NCI-H2196 (cell line): ENCODE data around the gene CACNA1H.

Experiments
- DNase-seq: peaks from one replicate; lab custom pipeline; 2025; ENCODE audit not compliant: unreplicated experiment; lab: John Stamatoyannopoulos, UW

CACNA1H gene

GRCh38 chr16:1121601-1122397 lies 31.1 kb upstream of the CACNA1H start:
- DNase-seq: no peak

- no peak for DNase-seq
These were observed 30.5 kb upstream of the CACNA1H start for GRCh38 chr16:1122398-1122765.

- no peak for DNase-seq
These were observed 29.2 kb upstream of the CACNA1H start for GRCh38 chr16:1123525-1124230.

- DNase-seq: no peak
These were observed 28.6 kb upstream of the CACNA1H start for GRCh38 chr16:1124291-1124690.

- no peak for DNase-seq
These were observed 28.1 kb upstream of the CACNA1H start for GRCh38 chr16:1124795-1125194.

GRCh38 chr16:1125471-1125870 lies 27.4 kb upstream of the CACNA1H start:
- peak; percentile 89 for DNase-seq

GRCh38 chr16:1126044-1126443 lies 26.9 kb upstream of the CACNA1H start:
- no peak for DNase-seq

GRCh38 chr16:1126586-1126985 lies 26.3 kb upstream of the CACNA1H start:
- DNase-seq: no peak

GRCh38 chr16:1127101-1127500 lies 25.8 kb upstream of the CACNA1H start:
- DNase-seq: no peak

- no peak for DNase-seq
These were observed 24.8 kb upstream of the CACNA1H start for GRCh38 chr16:1127971-1128715.

- no peak for DNase-seq
These were observed 23.6 kb upstream of the CACNA1H start for GRCh38 chr16:1129106-1129960.

- DNase-seq: no peak
These were observed 22.5 kb upstream of the CACNA1H start for GRCh38 chr16:1130382-1130781.

- DNase-seq: no peak
These were observed 21.4 kb upstream of the CACNA1H start for GRCh38 chr16:1131378-1131994.

GRCh38 chr16:1132431-1132830 lies 20.5 kb upstream of the CACNA1H start:
- DNase-seq: no peak

GRCh38 chr16:1133271-1133670 lies 19.6 kb upstream of the CACNA1H start:
- no peak for DNase-seq

GRCh38 chr16:1133810-1134520 lies 18.9 kb upstream of the CACNA1H start:
- DNase-seq: no peak

- DNase-seq: no peak
These were observed 18.0 kb upstream of the CACNA1H start for GRCh38 chr16:1134776-1135458.

GRCh38 chr16:1135459-1135825 lies 17.5 kb upstream of the CACNA1H start:
- no peak for DNase-seq

- no peak for DNase-seq
These were observed 15.3 kb upstream of the CACNA1H start for GRCh38 chr16:1137604-1138003.
